Lower leg skin (tissue), 3 donors: Measurements from ENCODE around the gene ERGIC2.
"Not testable (repeated sequence)": the region's sequence is repeated elsewhere in the genome, so short reads cannot be mapped to it uniquely, and the experiment has no call there.

Experiments
- POLR2A ChIP-seq, 2 donors: fragments of 450-650 bp; IDR thresholded peaks; one replicate each; pipeline ENCODE4 v1.6.1; 2016 to 2017; ENCODE audit warnings: antibody characterized with exemption in 2 of 2, mild to moderate bottlenecking in 1 of 2, moderate library complexity in 1 of 2
- TF ChIP-seq, protein P1 (sequence below), 3 donors: fragments of 450-650 bp; IDR thresholded peaks; one replicate each; pipeline ENCODE4 v1.5.1; 2016; ENCODE audit warnings: antibody characterized with exemption in 3 of 3, mild to moderate bottlenecking in 3 of 3, moderate library complexity in 2 of 3

- not testable (repeated sequence) for TF ChIP-seq POLR2A (IDR thresholded peaks at IDR 0.05)
- TF ChIP-seq, protein P1, sequence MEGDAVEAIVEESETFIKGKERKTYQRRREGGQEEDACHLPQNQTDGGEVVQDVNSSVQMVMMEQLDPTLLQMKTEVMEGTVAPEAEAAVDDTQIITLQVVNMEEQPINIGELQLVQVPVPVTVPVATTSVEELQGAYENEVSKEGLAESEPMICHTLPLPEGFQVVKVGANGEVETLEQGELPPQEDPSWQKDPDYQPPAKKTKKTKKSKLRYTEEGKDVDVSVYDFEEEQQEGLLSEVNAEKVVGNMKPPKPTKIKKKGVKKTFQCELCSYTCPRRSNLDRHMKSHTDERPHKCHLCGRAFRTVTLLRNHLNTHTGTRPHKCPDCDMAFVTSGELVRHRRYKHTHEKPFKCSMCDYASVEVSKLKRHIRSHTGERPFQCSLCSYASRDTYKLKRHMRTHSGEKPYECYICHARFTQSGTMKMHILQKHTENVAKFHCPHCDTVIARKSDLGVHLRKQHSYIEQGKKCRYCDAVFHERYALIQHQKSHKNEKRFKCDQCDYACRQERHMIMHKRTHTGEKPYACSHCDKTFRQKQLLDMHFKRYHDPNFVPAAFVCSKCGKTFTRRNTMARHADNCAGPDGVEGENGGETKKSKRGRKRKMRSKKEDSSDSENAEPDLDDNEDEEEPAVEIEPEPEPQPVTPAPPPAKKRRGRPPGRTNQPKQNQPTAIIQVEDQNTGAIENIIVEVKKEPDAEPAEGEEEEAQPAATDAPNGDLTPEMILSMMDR (IDR thresholded peaks at IDR 0.05) = not testable (repeated sequence)
Measured at GRCh38 chr12:29290475-29290874, 90.5 kb downstream of the ERGIC2 start.
